ENCODE data around the gene GUCA1A. TPM values are rescaled to one million over a fixed set of nuclear protein-coding genes. Genes with fewer than 3 reads are reported as not detected.

The GUCA1A gene
- total RNA-seq, 4 donors from 2014 or later: 0.83 TPM; not detected in 3

- no peak for DNase-seq
- peaks cover 0 to 8% of the 10 kb centered on the region in 2 donors for H3K4me1 ChIP-seq
- no peaks in the 10 kb centered on the region for H3K9me3 ChIP-seq
- peaks cover 0 to 3% of the 10 kb centered on the region in 2 donors for H3K27me3 ChIP-seq
- no peak overlapping the region for H3K4me3 ChIP-seq
- intact Hi-C loops (cut with DNase I; ENCODE audit: low total_unique reads): no loop called here
- no peak overlapping the region for H3K27ac ChIP-seq
- TF ChIP-seq CTCF (IDR thresholded peaks at IDR 0.05) (no peak), POLR2A (IDR thresholded peaks at IDR 0.05) (no peak)
- no peaks in the 10 kb centered on the region for H3K36me3 ChIP-seq
Observed at GRCh38 chr6:42138630-42139619, 34.2 kb upstream of the GUCA1A start.

- Histone ChIP-seq H3K4me3 (no peak overlapping the region), H3K27ac (no peak overlapping the region), H3K36me3 (no peaks in the 10 kb centered on the region), H3K4me1 (peaks cover 0 to 8% of the 10 kb centered on the region in 2 donors), H3K27me3 (peaks cover 0 to 3% of the 10 kb centered on the region in 2 donors), H3K9me3 (no peaks in the 10 kb centered on the region)
- no peak for DNase-seq
- TF ChIP-seq CTCF (IDR thresholded peaks at IDR 0.05): no peak
- no peak for TF ChIP-seq POLR2A (IDR thresholded peaks at IDR 0.05)
- intact Hi-C loops (cut with DNase I; ENCODE audit: low total_unique reads): no loop called here
Observed at GRCh38 chr6:42140032-42140431, 33.1 kb upstream of the GUCA1A start.

GRCh38 chr6:42140756-42141602 is 32.2 kb upstream of the GUCA1A start:
- Histone ChIP-seq H3K27ac (no peak overlapping the region), H3K4me1 (peaks cover 0 to 8% of the 10 kb centered on the region in 2 donors), H3K36me3 (no peaks in the 10 kb centered on the region), H3K27me3 (peaks cover 0 to 3% of the 10 kb centered on the region in 2 donors), H3K9me3 (no peaks in the 10 kb centered on the region), H3K4me3 (no peak overlapping the region)
- no peak for TF ChIP-seq CTCF (IDR thresholded peaks at IDR 0.05)
- no peak for TF ChIP-seq POLR2A (IDR thresholded peaks at IDR 0.05)
- intact Hi-C loops (cut with DNase I; ENCODE audit: low total_unique reads): no loop called here
- no peak for DNase-seq

GRCh38 chr6:42141603-42142117 is 31.5 kb upstream of the GUCA1A start:
- H3K27me3 ChIP-seq: peaks cover 0 to 3% of the 10 kb centered on the region in 2 donors
- no peak for DNase-seq
- peaks cover 0 to 8% of the 10 kb centered on the region in 2 donors for H3K4me1 ChIP-seq
- no peaks in the 10 kb centered on the region for H3K36me3 ChIP-seq
- intact Hi-C loops (cut with DNase I; ENCODE audit: low total_unique reads): no loop called here
- H3K4me3 ChIP-seq: no peak overlapping the region
- no peaks in the 10 kb centered on the region for H3K9me3 ChIP-seq
- no peak overlapping the region for H3K27ac ChIP-seq
- TF ChIP-seq CTCF (IDR thresholded peaks at IDR 0.05): no peak
- no peak for TF ChIP-seq POLR2A (IDR thresholded peaks at IDR 0.05)
